ENCODE results near the gene PMVK.

Gene PMVK

DNA sequence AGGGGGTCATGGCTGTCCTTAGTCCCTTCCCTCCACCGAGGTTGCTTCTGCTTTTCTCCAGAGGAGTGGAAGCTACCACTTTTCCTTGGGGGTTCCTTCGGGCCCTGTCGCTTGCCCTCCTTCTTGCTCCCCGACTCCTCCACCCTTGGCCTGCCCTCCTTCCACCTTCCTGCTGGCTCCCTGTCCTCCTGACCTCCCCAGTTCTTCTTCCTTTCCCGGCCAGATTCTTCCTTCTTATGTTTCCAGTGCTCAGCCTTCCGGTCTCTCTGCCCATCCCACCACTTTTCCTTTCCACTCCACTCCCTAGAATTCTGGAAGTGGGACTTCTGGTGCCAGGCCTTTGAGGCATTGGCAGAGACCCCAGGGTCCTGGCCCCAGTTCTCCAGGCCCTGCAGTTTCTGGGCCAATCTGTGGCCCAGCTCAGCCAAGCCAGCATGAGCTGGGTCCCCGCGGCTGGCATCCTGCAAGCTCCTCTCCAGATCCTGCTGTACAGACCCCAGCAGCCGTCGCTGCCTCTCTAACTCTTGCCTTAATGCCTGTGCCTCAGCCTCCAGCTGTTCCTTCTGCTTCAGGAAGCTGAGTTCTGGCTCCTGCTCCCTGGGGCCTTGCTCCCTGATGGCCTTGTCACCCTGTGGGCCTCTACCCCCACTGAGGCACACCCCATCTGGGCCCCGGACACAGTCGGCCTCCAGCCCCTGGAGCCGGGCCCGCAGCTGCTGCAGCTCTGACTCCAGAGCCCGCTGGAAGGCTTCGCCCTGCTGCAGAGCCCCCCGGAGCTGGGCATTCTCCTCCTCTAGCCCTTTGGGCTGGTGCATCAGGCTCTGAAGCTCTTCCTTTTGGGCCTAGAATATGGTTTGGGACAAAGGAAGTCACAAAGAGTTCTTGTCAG, 9.7 kb upstream of the PMVK start:
- no peak for DNase-seq

DNA sequence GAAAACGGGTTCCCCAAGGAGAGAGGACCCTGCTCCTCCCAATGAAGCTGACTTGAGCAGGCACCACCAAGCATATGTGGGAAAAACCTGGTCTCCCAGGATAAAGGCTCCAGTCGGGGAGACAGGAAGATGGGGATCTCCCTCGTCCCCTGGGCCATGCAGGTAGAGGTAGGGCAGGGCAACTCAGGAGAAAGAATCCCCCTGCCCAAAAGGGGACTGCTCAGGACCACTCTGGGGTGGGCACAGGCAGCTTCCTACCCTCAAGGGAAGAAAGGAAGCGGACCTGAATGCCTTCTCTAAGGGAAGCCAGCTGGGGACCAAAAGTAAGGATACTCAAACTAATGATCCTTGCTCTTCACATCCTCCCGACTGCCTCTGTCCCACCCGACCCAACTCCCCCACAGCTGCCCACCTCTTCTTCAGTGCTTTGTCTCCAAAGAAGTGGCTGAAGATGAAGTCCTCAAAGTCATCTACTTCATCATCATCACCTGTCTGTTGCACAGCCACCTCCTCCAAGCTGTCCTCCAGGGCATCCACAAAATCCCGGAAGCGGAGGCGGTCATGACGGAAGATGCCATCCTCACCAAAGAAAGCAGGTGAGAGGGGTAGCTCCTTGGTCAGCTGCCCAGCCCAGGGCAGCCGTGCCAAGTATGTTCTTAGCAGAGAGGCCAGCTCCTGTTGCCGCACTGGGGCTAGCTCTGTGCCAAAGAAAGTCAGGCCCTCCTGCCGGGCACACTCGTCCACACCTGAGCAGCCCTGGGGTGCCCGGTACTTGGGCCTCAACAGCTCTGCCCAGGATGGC, 8.8 kb upstream of the PMVK start:
- DNase-seq = no peak

- DNase-seq = no peak
These were observed 8.1 kb upstream of the PMVK start for GRCh38 chr1:154944401-154945159.

- DNase-seq = no peak
These were observed 7.3 kb upstream of the PMVK start for GRCh38 chr1:154943649-154944400.

DNA sequence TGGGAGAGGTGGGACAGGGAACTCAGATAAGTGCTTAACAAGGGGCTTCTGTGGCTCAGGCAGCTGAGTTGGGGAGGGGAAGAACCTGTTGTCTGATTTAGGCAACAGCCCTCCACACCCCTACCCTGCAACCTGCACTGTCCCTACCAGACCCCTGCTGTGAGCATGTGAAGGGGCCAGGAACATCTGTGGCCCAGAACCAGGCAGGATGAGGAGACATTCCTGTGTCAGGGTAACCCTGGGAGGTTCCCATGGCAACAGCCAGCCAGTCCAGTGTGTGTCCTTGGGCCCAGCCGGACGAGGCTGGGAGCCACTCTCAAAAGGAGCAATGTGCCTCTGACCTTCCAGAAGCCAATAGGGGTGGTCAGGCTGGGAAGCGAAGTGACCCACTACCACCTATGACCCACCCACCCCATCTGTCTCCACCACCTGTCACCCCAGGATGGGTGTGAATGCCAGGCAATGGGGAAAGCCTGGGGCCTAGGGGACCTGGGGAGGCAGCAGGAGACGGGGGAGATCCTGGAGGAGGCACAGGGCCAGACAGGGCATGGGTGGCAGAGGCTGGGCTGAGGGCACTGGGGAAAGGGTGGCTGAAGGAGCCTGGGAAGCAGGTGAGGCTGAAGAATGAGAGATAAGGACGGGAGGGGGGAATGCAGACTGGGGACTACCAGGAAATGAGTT, 5.0 kb upstream of the PMVK start:
- DNase-seq = no peak

GRCh38 chr1:154940651-154941194, 4.2 kb upstream of the PMVK start:
- DNase-seq = no peak

GRCh38 chr1:154940213-154940560, 3.7 kb upstream of the PMVK start:
- DNase-seq = no peak

DNA sequence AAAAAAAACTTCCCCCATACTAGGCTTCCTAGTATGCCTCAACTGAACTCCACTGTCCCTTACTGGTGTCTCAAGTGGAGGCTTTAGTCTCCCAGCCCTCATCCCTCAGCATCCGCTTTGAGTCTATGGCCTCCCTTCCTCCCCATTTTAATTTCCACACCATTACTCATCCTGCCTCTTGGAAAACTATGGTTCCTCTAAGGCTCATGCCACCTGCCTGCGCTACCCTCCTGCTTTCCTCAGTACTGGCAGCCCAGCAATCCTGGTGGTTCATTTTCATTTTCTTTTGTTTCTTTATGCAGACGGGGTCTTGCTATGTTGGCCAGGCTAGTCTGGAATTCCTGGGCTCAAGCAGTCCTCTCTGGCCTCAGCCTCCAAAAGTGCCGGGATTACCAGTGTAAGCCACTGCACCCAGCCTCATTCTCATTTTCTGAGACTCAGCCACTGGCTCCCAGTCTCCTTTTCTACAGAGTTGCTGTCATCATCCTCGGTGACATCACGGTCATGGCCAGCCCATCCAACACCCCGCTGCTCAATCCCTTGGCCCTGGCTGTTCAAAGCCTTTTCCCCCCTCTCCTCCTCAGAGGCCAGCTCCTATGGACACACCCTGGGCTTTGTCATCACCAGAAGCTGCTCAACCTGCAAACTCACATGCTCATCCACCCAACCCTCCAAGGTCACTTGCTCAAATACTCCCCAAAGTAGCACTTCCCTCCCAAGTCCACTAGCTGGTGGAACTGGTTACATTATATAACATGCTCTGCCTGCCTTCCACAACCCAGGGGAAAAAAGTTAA, 2.3 kb upstream of the PMVK start:
- no peak for DNase-seq

GRCh38 chr1:154937988-154938386, 1.5 kb upstream of the PMVK start:
- no peak for DNase-seq

DNA sequence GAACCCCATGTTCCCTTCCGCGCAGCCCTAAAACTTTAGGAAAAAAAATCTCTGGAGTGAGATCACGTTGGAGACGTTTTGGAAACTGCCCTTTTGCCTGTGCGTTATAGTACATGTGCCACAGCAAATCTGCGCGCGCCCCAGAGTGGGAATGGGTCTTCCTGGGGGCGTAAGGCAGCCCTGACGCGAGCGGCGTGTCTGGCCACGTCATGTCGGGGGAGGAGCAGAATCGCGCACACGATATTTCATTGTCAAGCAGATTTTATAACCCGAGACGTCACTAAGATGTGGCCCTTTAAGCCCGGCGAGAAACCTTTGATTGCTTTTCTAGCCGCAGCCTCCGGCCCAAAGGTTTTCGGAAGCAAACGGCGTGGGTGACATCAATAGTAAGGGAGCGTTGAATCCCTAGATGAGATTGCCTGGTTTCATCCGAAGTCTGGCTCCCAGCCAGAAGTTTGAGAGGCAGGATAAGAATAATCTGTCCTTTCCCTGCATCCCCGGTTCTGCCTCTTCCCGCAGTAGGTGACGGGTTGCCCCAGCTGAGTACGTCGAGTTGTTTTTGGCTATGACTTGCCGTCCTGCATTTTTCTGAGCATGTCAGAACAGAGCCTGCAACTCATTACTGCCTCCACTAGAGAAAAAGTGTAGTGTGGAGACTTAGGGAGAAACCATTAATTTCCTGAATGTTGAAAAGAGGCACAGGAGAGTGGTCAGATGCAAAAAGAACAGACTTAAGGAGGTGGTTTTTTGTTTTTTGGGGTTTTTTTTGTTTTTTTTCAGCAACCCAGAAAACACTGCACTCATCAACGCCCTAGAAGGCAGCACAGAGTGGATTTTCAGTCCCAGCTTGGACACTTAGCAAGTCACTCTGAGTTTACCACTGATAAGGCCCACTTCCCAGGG, 817 bp upstream of the PMVK start:
- DNase-seq = peak; percentile 80

- DNase-seq = no peak
These were observed 567 bp downstream of the PMVK start for GRCh38 chr1:154935749-154936554.

- no peak for DNase-seq
These were observed 2.1 kb downstream of the PMVK start for GRCh38 chr1:154934358-154934948.

DNA sequence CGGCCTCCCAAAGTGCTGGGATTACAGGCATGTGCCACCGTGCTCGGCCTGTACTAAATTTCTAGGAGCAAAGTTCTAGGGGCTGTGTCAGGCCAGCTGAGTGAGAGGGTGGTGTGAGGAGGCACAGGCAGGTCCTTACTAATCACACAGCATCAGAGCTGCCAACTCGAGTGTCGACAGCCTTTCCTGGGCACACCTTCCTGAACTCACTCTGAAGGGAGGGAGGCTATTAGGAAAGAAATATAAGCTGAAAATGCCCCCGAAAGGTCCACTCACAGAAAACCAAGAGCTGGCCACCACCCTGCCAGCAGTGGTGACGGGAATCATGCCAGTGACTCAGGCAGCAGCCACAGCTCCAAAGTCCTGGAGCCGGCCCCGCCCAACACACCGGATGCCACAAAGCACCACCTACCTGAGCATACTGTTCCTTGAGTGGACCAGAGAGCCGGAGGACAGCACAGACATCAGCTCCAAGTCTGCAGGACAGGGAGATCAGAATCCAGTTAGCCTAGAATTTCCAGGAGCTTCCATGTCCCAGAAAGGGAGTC, 4.5 kb downstream of the PMVK start:
- DNase-seq = no peak

DNA sequence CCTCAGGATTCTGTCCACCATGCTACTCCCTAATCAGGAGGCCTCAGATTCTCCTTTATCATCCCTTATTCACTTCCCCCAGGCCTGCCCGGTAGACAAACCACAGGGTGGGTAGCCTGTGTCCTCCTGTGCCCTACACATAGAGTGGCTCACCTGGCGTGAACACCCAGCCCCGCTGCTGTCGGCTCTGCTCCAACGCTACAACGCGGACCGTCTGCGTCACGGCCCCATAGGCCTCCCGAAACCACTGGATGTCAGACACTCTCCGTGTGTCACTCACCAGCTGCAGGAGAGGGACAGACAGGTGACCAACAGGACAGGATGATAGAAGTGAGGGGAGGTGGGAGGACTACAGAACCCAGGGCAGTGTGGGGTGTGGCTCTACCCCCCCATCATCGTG, 10.3 kb downstream of the PMVK start:
- DNase-seq = no peak

GRCh38 chr1:154925335-154926170, 11.0 kb downstream of the PMVK start:
- DNase-seq = no peak

- DNase-seq = no peak
These were observed 12.8 kb downstream of the PMVK start for GRCh38 chr1:154923695-154924094.

GRCh38 chr1:154913273-154913672, 23.2 kb downstream of the PMVK start:
- no peak for DNase-seq

Measured in activated gamma-delta T cell (primary cell).